ENCODE results near the gene HOXD13.

GRCh38 chr2:176103742-176104315, 11.3 kb downstream of the HOXD13 start:
- TF ChIP-seq KLF16 (CRISPR knock-in tag; IDR thresholded peaks at IDR 0.05) (no peak), ZNF512 (CRISPR knock-in tag; IDR thresholded peaks at IDR 0.05) (no peak), CTCF (CRISPR knock-in tag; IDR thresholded peaks at IDR 0.05) (no peak), ZNF891 (CRISPR knock-in tag; IDR thresholded peaks at IDR 0.05) (no peak), HNF4G (IDR thresholded peaks at IDR 0.05; ENCODE audit: borderline replicate concordance, low read depth, low read length) (no peak), HNF4G (CRISPR knock-in tag; IDR thresholded peaks at IDR 0.05; ENCODE audit: borderline replicate concordance, low read depth) (no peak), MIXL1 (CRISPR knock-in tag; IDR thresholded peaks at IDR 0.05) (no peak), BHLHE40 (IDR thresholded peaks at IDR 0.05; ENCODE audit: low read length) (no peak), JDP2 (CRISPR knock-in tag; IDR thresholded peaks at IDR 0.05; ENCODE audit: borderline replicate concordance) (no peak)
- TF ChIP-seq, protein P1, sequence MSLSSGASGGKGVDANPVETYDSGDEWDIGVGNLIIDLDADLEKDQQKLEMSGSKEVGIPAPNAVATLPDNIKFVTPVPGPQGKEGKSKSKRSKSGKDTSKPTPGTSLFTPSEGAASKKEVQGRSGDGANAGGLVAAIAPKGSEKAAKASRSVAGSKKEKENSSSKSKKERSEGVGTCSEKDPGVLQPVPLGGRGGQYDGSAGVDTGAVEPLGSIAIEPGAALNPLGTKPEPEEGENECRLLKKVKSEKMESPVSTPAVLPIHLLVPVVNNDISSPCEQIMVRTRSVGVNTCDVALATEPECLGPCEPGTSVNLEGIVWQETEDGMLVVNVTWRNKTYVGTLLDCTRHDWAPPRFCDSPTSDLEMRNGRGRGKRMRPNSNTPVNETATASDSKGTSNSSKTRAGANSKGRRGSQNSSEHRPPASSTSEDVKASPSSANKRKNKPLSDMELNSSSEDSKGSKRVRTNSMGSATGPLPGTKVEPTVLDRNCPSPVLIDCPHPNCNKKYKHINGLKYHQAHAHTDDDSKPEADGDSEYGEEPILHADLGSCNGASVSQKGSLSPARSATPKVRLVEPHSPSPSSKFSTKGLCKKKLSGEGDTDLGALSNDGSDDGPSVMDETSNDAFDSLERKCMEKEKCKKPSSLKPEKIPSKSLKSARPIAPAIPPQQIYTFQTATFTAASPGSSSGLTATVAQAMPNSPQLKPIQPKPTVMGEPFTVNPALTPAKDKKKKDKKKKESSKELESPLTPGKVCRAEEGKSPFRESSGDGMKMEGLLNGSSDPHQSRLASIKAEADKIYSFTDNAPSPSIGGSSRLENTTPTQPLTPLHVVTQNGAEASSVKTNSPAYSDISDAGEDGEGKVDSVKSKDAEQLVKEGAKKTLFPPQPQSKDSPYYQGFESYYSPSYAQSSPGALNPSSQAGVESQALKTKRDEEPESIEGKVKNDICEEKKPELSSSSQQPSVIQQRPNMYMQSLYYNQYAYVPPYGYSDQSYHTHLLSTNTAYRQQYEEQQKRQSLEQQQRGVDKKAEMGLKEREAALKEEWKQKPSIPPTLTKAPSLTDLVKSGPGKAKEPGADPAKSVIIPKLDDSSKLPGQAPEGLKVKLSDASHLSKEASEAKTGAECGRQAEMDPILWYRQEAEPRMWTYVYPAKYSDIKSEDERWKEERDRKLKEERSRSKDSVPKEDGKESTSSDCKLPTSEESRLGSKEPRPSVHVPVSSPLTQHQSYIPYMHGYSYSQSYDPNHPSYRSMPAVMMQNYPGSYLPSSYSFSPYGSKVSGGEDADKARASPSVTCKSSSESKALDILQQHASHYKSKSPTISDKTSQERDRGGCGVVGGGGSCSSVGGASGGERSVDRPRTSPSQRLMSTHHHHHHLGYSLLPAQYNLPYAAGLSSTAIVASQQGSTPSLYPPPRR (CRISPR knock-in tag; IDR thresholded peaks at IDR 0.05; ENCODE audit: borderline replicate concordance) = no peak

All from HepG2 (cell line).